ENCODE data around the gene CD46. TPM values are rescaled to one million over a fixed set of nuclear protein-coding genes. Genes with fewer than 3 reads are reported as not detected.
"Not testable (repeated sequence)": the region's sequence is repeated elsewhere in the genome, so short reads cannot be mapped to it uniquely, and the experiment has no call there.

Gene CD46
- polyA plus RNA-seq, 2 donors, result 79.6 to 154 TPM

DNA sequence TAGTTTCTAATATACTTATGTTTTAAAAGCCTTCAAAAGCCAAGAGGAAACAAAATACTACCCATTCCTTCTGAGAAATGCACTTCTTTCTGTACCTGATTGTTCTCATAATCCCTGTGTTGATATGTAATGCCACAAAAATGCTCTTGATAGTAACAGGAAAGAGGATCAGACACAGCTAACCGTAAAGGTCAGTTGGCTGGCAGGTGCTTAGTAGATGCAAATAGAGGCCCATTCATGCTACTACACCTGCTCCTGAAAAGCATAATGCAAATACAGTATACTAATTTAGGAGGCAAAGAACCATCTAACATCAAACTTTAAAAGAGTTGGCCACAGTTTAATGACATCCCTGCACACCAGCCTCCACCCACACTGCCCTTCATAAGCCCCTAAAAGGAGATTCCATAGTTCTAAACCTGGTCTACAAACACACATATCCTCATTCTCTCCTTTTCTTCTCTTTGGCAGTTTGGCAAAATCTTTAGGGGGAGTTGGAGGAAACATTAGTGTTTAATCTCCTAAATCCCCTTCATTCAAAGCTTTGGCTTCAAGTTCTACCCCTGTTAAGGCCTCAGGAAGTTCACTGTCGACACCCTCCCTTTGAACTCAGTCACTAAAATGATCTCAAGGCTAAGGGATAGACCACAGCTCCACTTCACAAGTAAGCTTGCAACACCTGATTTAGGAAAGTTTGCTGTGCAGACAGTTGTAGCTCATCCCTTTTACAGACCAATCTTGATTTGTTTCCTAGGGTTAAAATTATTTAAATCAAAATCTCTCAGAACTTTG, 2.9 kb upstream of the CD46 start:
- Histone ChIP-seq H3K4me1 (ENCODE audit: control insufficient read depth in 2 of 2, insufficient read depth in 2 of 2, low read length in 1 of 2) (peaks cover 2% of the 10 kb centered on the region in 2 donors), H3K27me3 (ENCODE audit: control insufficient read depth in 1 of 2, insufficient read depth in 2 of 2, low read length in 2 of 2) (no peaks in the 10 kb centered on the region), H3K9me3 (ENCODE audit: control insufficient read depth in 2 of 2, insufficient read depth in 1 of 2, low read depth in 1 of 2, low read length in 1 of 2) (no peaks in the 10 kb centered on the region), H3K4me3 (ENCODE audit: low read depth in 1 of 2, low read length in 2 of 2) (no peak overlapping the region), H3K36me3 (ENCODE audit: control insufficient read depth in 2 of 2, insufficient read depth in 2 of 2, low read length in 1 of 2) (no peaks in the 10 kb centered on the region), H3K27ac (ENCODE audit: low read depth in 2 of 2, low read length in 1 of 2) (no peak overlapping the region)
- 29 to 41% methylated on average over 2 of the region's 2 CpGs for WGBS, 2 donors

GRCh38 chr1:207750631-207751305, 1.1 kb upstream of the CD46 start:
- Histone ChIP-seq H3K36me3 (ENCODE audit: control insufficient read depth in 2 of 2, insufficient read depth in 2 of 2, low read length in 1 of 2) (no peaks in the 10 kb centered on the region), H3K27me3 (ENCODE audit: control insufficient read depth in 1 of 2, insufficient read depth in 2 of 2, low read length in 2 of 2) (no peaks in the 10 kb centered on the region), H3K4me1 (ENCODE audit: control insufficient read depth in 2 of 2, insufficient read depth in 2 of 2, low read length in 1 of 2) (peaks cover 2 to 5% of the 10 kb centered on the region in 2 donors), H3K9me3 (ENCODE audit: control insufficient read depth in 2 of 2, insufficient read depth in 1 of 2, low read depth in 1 of 2, low read length in 1 of 2) (no peaks in the 10 kb centered on the region), H3K27ac (ENCODE audit: low read depth in 2 of 2, low read length in 1 of 2) (peak overlapping the region; percentile 4 to 99), H3K4me3 (ENCODE audit: low read depth in 1 of 2, low read length in 2 of 2) (peak overlapping the region in 1 of 2 donors; percentile 35)
- 42 to 49% methylated on average over 5 of the region's 5 CpGs for WGBS, 2 donors

- peak overlapping the region; percentile 99 for H3K27ac ChIP-seq (ENCODE audit: low read depth in 2 of 2, low read length in 1 of 2)
- H3K36me3 ChIP-seq (ENCODE audit: control insufficient read depth in 2 of 2, insufficient read depth in 2 of 2, low read length in 1 of 2); H3K27me3 ChIP-seq (ENCODE audit: control insufficient read depth in 1 of 2, insufficient read depth in 2 of 2, low read length in 2 of 2); H3K9me3 ChIP-seq (ENCODE audit: control insufficient read depth in 2 of 2, insufficient read depth in 1 of 2, low read depth in 1 of 2, low read length in 1 of 2); H3K4me1 ChIP-seq (ENCODE audit: control insufficient read depth in 2 of 2, insufficient read depth in 2 of 2, low read length in 1 of 2): not testable (repeated sequence)
- WGBS, 2 donors, result 3 to 14% methylated on average over 7 of the region's 7 CpGs
- peak overlapping the region; percentile 35 to 99 for H3K4me3 ChIP-seq (ENCODE audit: low read depth in 1 of 2, low read length in 2 of 2)
Measured at GRCh38 chr1:207751463-207751789, 428 bp upstream of the CD46 start.

DNA sequence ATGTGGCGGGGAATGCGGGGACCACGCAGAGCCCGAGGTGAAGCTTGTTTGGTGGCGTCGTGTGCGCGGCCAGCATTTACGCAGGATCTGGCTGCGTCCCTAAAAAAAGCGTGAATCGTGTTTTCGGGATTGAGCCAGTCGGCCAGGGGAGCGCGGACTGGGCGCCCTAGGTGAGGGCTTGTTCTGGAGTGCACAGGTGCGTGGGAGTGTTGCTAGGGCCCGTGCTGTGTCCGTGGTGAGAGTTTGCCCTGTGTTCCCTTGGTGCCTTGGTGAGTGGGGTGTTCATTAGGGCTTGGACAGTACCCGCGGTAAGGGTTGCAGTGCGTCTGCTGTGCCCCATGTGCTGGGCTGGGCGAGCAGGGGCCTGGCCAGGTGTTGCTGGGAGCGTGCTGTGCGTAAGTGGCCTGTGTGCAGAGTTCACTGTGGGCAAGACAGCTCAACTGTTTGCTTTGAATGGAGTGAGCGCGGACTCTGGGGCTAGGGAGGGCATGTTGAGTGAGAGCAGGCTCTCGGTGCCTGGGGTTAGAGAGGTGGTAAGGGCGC, 673 bp downstream of the CD46 start:
- 0 to 1% methylated on average over 30 of the region's 30 CpGs for WGBS, 2 donors
- Histone ChIP-seq H3K27me3 (ENCODE audit: control insufficient read depth in 1 of 2, insufficient read depth in 2 of 2, low read length in 2 of 2) (no peaks in the 10 kb centered on the region), H3K36me3 (ENCODE audit: control insufficient read depth in 2 of 2, insufficient read depth in 2 of 2, low read length in 1 of 2) (no peaks in the 10 kb centered on the region), H3K27ac (ENCODE audit: low read depth in 2 of 2, low read length in 1 of 2) (peak overlapping the region; percentile 99), H3K4me3 (ENCODE audit: low read depth in 1 of 2, low read length in 2 of 2) (peak overlapping the region; percentile 91 to 99), H3K9me3 (ENCODE audit: control insufficient read depth in 2 of 2, insufficient read depth in 1 of 2, low read depth in 1 of 2, low read length in 1 of 2) (no peaks in the 10 kb centered on the region), H3K4me1 (ENCODE audit: control insufficient read depth in 2 of 2, insufficient read depth in 2 of 2, low read length in 1 of 2) (peaks cover 2 to 8% of the 10 kb centered on the region in 2 donors)

DNA sequence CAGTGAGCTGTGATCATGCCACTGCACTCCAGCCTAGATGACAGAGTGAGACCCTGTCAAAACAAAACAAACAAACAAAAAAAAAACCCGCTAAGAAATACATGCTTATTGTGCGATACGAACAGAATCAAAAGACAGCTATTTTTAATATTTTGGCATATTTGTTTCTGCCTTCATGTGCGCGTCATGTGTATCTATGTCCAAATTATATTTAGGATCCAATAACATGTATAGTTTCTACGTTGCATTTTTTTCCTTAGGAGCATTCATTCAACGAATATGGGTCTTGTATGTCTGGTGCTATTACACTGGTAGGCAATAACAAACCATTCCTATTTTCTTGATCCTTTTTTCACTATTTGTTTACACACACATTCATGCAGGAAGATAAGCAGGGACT, 1.8 kb downstream of the CD46 start:
- no peaks in the 10 kb centered on the region for H3K27me3 ChIP-seq (ENCODE audit: control insufficient read depth in 1 of 2, insufficient read depth in 2 of 2, low read length in 2 of 2)
- H3K36me3 ChIP-seq (ENCODE audit: control insufficient read depth in 2 of 2, insufficient read depth in 2 of 2, low read length in 1 of 2), result no peaks in the 10 kb centered on the region
- H3K4me3 ChIP-seq (ENCODE audit: low read depth in 1 of 2, low read length in 2 of 2), result peak overlapping the region; percentile 42 to 91
- H3K4me1 ChIP-seq (ENCODE audit: control insufficient read depth in 2 of 2, insufficient read depth in 2 of 2, low read length in 1 of 2), result peaks cover 2 to 6% of the 10 kb centered on the region in 2 donors
- peak overlapping the region in 1 of 2 donors; percentile 31 for H3K27ac ChIP-seq (ENCODE audit: low read depth in 2 of 2, low read length in 1 of 2)
- no peaks in the 10 kb centered on the region for H3K9me3 ChIP-seq (ENCODE audit: control insufficient read depth in 2 of 2, insufficient read depth in 1 of 2, low read depth in 1 of 2, low read length in 1 of 2)
- WGBS, 2 donors, result 53 to 64% methylated on average over 7 of the region's 7 CpGs

GRCh38 chr1:207754011-207754410, 2.2 kb downstream of the CD46 start:
- no peaks in the 10 kb centered on the region for H3K9me3 ChIP-seq (ENCODE audit: control insufficient read depth in 2 of 2, insufficient read depth in 1 of 2, low read depth in 1 of 2, low read length in 1 of 2)
- H3K36me3 ChIP-seq (ENCODE audit: control insufficient read depth in 2 of 2, insufficient read depth in 2 of 2, low read length in 1 of 2), result no peaks in the 10 kb centered on the region
- H3K27me3 ChIP-seq (ENCODE audit: control insufficient read depth in 1 of 2, insufficient read depth in 2 of 2, low read length in 2 of 2), result no peaks in the 10 kb centered on the region
- no peak overlapping the region for H3K27ac ChIP-seq (ENCODE audit: low read depth in 2 of 2, low read length in 1 of 2)
- H3K4me1 ChIP-seq (ENCODE audit: control insufficient read depth in 2 of 2, insufficient read depth in 2 of 2, low read length in 1 of 2), result peaks cover 2 to 6% of the 10 kb centered on the region in 2 donors
- WGBS, 2 donors, result 41 to 62% methylated on average over 4 of the region's 4 CpGs
- peak overlapping the region; percentile 39 to 91 for H3K4me3 ChIP-seq (ENCODE audit: low read depth in 1 of 2, low read length in 2 of 2)

DNA sequence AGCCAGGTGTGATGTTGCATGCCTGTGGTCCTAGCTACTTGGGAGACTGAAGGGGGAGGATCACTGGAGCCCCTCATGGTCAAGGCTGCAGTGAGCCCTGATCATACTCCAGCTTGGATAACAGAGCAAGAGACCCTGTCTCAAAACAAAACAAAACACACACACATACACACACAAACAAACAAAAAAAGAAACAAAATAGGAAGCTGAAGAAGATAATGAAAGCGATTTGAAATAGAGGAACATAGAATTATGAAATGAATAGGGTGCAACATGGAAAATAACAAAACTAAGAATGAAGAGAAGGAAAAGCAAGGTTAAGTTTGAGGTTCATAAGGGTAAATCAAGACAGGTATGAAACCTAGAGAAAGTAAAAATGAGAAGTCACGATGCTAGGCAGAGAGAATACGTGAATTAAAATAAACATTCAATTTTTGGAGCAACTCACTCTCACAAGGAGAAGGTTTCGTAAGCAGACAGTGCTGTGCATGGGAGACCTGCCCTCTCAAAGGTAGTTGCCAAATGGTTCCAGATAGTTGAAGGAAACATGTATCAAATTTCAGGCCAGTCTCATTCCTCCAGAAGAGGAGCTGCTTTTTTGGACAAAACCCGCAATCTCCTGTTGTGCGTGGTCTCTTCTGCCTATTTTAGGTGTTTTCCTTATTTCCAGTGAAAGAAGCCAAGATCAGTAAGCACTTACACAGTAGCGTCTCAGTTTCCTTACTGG, 3.3 kb downstream of the CD46 start:
- no peaks in the 10 kb centered on the region for H3K9me3 ChIP-seq (ENCODE audit: control insufficient read depth in 2 of 2, insufficient read depth in 1 of 2, low read depth in 1 of 2, low read length in 1 of 2)
- H3K4me3 ChIP-seq (ENCODE audit: low read depth in 1 of 2, low read length in 2 of 2), result peak overlapping the region in 1 of 2 donors; percentile 91
- WGBS, 2 donors, result 55 to 66% methylated on average over 7 of the region's 7 CpGs
- H3K4me1 ChIP-seq (ENCODE audit: control insufficient read depth in 2 of 2, insufficient read depth in 2 of 2, low read length in 1 of 2), result peaks cover 2 to 6% of the 10 kb centered on the region in 2 donors
- H3K27me3 ChIP-seq (ENCODE audit: control insufficient read depth in 1 of 2, insufficient read depth in 2 of 2, low read length in 2 of 2), result no peaks in the 10 kb centered on the region
- H3K36me3 ChIP-seq (ENCODE audit: control insufficient read depth in 2 of 2, insufficient read depth in 2 of 2, low read length in 1 of 2), result peaks cover 0 to 3% of the 10 kb centered on the region in 2 donors
- peak overlapping the region in 1 of 2 donors; percentile 13 for H3K27ac ChIP-seq (ENCODE audit: low read depth in 2 of 2, low read length in 1 of 2)

DNA sequence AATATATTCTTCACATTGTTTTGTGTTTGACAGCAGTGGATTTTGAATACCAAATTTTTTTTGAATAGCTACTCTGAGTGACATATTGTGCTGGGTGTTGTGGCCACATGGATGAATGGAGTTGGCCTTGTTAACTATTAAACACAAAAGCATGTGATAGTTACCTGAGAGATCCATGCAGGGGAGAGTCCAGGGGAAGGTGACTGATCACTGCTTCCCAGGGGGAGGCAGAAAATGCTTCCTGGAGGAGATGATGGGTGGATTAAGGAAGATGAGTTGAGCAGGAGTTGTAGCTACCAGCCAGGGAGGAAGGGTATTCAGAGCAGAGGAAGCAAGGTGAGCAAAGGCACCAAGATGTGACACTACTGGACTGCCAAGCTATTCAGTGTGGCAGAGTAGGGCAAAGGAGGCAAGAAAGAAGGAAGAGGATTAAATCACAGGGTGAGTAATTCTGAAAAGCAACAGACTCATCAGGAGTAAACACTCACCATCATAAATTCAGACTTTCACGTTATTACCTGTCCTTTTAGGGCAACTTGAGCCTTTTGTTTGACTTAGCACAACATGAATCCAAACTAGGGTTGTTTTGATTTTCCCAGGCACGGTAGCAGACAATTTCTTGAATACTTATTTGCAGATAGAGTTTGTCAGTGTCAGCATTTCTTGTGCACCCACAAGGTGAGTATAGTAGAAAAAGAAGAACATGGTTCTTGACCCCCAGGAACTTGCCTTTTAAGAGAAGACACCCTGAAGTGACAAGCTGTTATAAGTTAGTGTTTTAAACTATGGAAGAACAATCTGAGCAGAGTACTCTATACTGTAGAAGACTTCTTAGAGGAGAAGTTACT, 4.2 kb downstream of the CD46 start:
- no peaks in the 10 kb centered on the region for H3K9me3 ChIP-seq (ENCODE audit: control insufficient read depth in 2 of 2, insufficient read depth in 1 of 2, low read depth in 1 of 2, low read length in 1 of 2)
- H3K27me3 ChIP-seq (ENCODE audit: control insufficient read depth in 1 of 2, insufficient read depth in 2 of 2, low read length in 2 of 2), result no peaks in the 10 kb centered on the region
- H3K4me1 ChIP-seq (ENCODE audit: control insufficient read depth in 2 of 2, insufficient read depth in 2 of 2, low read length in 1 of 2), result peaks cover 2 to 6% of the 10 kb centered on the region in 2 donors
- 32 to 38% methylated on average over 2 of the region's 2 CpGs for WGBS, 2 donors
- peak overlapping the region in 1 of 2 donors; percentile 91 for H3K4me3 ChIP-seq (ENCODE audit: low read depth in 1 of 2, low read length in 2 of 2)
- peak overlapping the region; percentile 61 to 74 for H3K27ac ChIP-seq (ENCODE audit: low read depth in 2 of 2, low read length in 1 of 2)
- peaks cover 3% of the 10 kb centered on the region in 2 donors for H3K36me3 ChIP-seq (ENCODE audit: control insufficient read depth in 2 of 2, insufficient read depth in 2 of 2, low read length in 1 of 2)

GRCh38 chr1:207762622-207763021, 10.8 kb downstream of the CD46 start:
- H3K36me3 ChIP-seq (ENCODE audit: control insufficient read depth in 2 of 2, insufficient read depth in 2 of 2, low read length in 1 of 2), result peaks cover 8 to 17% of the 10 kb centered on the region in 2 donors

More at GRCh38 chr1:207762622-207763021, 10.8 kb downstream of the CD46 start:
- no peaks in the 10 kb centered on the region for H3K27me3 ChIP-seq (ENCODE audit: control insufficient read depth in 1 of 2, insufficient read depth in 2 of 2, low read length in 2 of 2)
- WGBS, 2 donors, result 96% methylated on average over 13 of the region's 13 CpGs
- H3K4me3 ChIP-seq (ENCODE audit: low read depth in 1 of 2, low read length in 2 of 2), result no peak overlapping the region
- H3K4me1 ChIP-seq (ENCODE audit: control insufficient read depth in 2 of 2, insufficient read depth in 2 of 2, low read length in 1 of 2), result no peaks in the 10 kb centered on the region
- H3K9me3 ChIP-seq (ENCODE audit: control insufficient read depth in 2 of 2, insufficient read depth in 1 of 2, low read depth in 1 of 2, low read length in 1 of 2), result no peaks in the 10 kb centered on the region
- H3K27ac ChIP-seq (ENCODE audit: low read depth in 2 of 2, low read length in 1 of 2), result no peak overlapping the region
